ENCODE results near the gene DNM2. TPM values are rescaled to one million over a fixed set of nuclear protein-coding genes. Genes with fewer than 3 reads are reported as not detected.

The DNM2 gene
- total and polyA plus RNA-seq, 10 of the 15 experiments (the other 5 are each of a cell fraction or from before 2014, with no cell fraction given) = 1.2 to 146 (median 68.9) TPM

- TF ChIP-seq E2F8 (IDR thresholded peaks at IDR 0.05; ENCODE audit: low read depth, partially characterized antibody) (no peak), ZZZ3 (IDR thresholded peaks at IDR 0.05; ENCODE audit: control insufficient read depth, insufficient read length, low read depth) (no peak), RAD21 (IDR thresholded peaks at IDR 0.05; ENCODE audit: insufficient read depth, low read depth, low read length) (no peak), SUZ12 (IDR thresholded peaks at IDR 0.05; ENCODE audit: unreplicated experiment) (no peak), ZBTB40 (IDR thresholded peaks at IDR 0.05; ENCODE audit: borderline replicate concordance) (no peak), CBX3 (IDR thresholded peaks at IDR 0.05; ENCODE audit: borderline replicate concordance, low read depth) (no peak), HDGF (IDR thresholded peaks at IDR 0.05) (no peak), ZNF24 (IDR thresholded peaks at IDR 0.05) (no peak), MEF2A (IDR thresholded peaks at IDR 0.05; ENCODE audit: insufficient read depth, low read depth, low read length) (no peak), EZH2 (IDR thresholded peaks at IDR 0.05; ENCODE audit: borderline replicate concordance, control insufficient read depth, low read depth, low read length) (no peak), RELA (IDR thresholded peaks at IDR 0.05; ENCODE audit: borderline replicate concordance, partially characterized antibody) (no peak)
Observed at GRCh38 chr19:10749435-10750384, 31.8 kb downstream of the DNM2 start (continued).
